ENCODE data around the gene NPFF. TPM values are rescaled to one million over a fixed set of nuclear protein-coding genes. Genes with fewer than 3 reads are reported as not detected.

Gene NPFF
- total and polyA plus RNA-seq, 2 donors (not counting 3 experiments of a cell fraction or from before 2014, with no cell fraction given) = not detected

- H3K27me3 ChIP-seq (ENCODE audit: control insufficient read depth in 2 of 2, insufficient read depth in 2 of 2, low read length in 2 of 2) = no peaks in the 10 kb centered on the region
- H3K79me2 ChIP-seq (ENCODE audit: control insufficient read depth, insufficient read depth, low read length) = no peaks in the 10 kb centered on the region
- no peak overlapping the region for H3K27ac ChIP-seq (ENCODE audit: insufficient read depth, low read depth, low read length)
- DNase-seq (ENCODE audit: low read depth, low spot score) (no peak), FAIRE-seq (no peak)
- H3K9me1 ChIP-seq (replicated peaks; ENCODE audit: control insufficient read depth, extremely low read depth, insufficient read depth, low read length) = no peaks in the 10 kb centered on the region
- CTCF ChIA-PET = no interaction called here
- H2AFZ ChIP-seq (ENCODE audit: low read depth, low read length) = no peak overlapping the region
- intact Hi-C loops (cut with micrococcal nuclease) (no loop called here), dilution Hi-C loops (cut with MboI; ENCODE audit: extremely low pct_ligation_motif_present, low sequenced_read_pairs) (no loop called here)
- H3K4me2 ChIP-seq (ENCODE audit: insufficient read depth, low read length) = no peak overlapping the region
- no peaks in the 10 kb centered on the region for H4K20me1 ChIP-seq (replicated peaks; ENCODE audit: control insufficient read depth, extremely low read depth, insufficient read depth, low read length)
- POLR2A ChIA-PET = interaction anchor here (0.5 kb wide), 1 partner anchor 15 kb away, joined by 4 read pairs; no protein-coding TSS in a partner anchor
- no TSS peak for BruUV-seq (replicated peaks)
- TF ChIP-seq JUN (IDR thresholded peaks at IDR 0.05; ENCODE audit: borderline replicate concordance, insufficient read depth, insufficient read length, low read depth) = no peak
- TF ChIP-seq POLR2A (IDR thresholded peaks at IDR 0.05; ENCODE audit: low read depth, low read length) = no peak
- TF ChIP-seq CTCF (IDR thresholded peaks at IDR 0.05; ENCODE audit: extremely low read depth in 1 of 2, insufficient read depth in 1 of 2, low read depth in 1 of 2, low read length in 2 of 2) = no peak
- TF ChIP-seq, protein P1, sequence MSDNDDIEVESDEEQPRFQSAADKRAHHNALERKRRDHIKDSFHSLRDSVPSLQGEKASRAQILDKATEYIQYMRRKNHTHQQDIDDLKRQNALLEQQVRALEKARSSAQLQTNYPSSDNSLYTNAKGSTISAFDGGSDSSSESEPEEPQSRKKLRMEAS (IDR thresholded peaks at IDR 0.05; ENCODE audit: insufficient read depth, insufficient read length) = no peak
- no peak for TF ChIP-seq EZH2 (IDR thresholded peaks at IDR 0.05; ENCODE audit: borderline replicate concordance, low read depth, low read length, severe bottlenecking)
- TF ChIP-seq FOS (IDR thresholded peaks at IDR 0.05; ENCODE audit: borderline replicate concordance, insufficient read depth, low read length) = no peak
- TF ChIP-seq GATA2 (IDR thresholded peaks at IDR 0.05; ENCODE audit: insufficient read depth, insufficient read length, low read depth, low read length) = no peak
- TF ChIP-seq POLR2AphosphoS5 (IDR thresholded peaks at IDR 0.05; ENCODE audit: insufficient read depth, low read depth, low read length) = no peak
- no peak for TF ChIP-seq MYC (IDR thresholded peaks at IDR 0.05; ENCODE audit: low read depth, low read length)
- H3K9ac ChIP-seq (replicated peaks; ENCODE audit: extremely low read depth, insufficient read depth, low read length) = no peak overlapping the region
- no peaks in the 10 kb centered on the region for H3K4me1 ChIP-seq (ENCODE audit: control insufficient read depth, extremely low read depth, insufficient read depth, low read length)
- H3K36me3 ChIP-seq (ENCODE audit: control insufficient read depth in 2 of 2, extremely low read depth in 1 of 2, insufficient read depth in 2 of 2, low read length in 2 of 2) = peaks cover 6 to 46% of the 10 kb centered on the region in 2 experiments
- H3K4me3 ChIP-seq (replicated peaks in 1 of 3; ENCODE audit: insufficient read depth in 1 of 3, low read depth in 1 of 3, low read length in 3 of 3) = no peak overlapping the region
- no peaks in the 10 kb centered on the region for H3K9me3 ChIP-seq (replicated peaks; ENCODE audit: control insufficient read depth, insufficient read depth, low read length)
These were observed 21.1 kb downstream of the NPFF start for GRCh38 chr12:53485955-53486735.

All from endothelial cell of umbilical vein (primary cell).